Left colon (tissue), 2 donors: Measurements from ENCODE around the gene TRIM60. TPM values are rescaled to one million over a fixed set of nuclear protein-coding genes. Genes with fewer than 3 reads are reported as not detected.
"Not testable (repeated sequence)": the region's sequence is repeated elsewhere in the genome, so short reads cannot be mapped to it uniquely, and the experiment has no call there.

Experiments used
- ATAC-seq: fragments of 200-7000 bp; cut with Tn5 transposase; one replicate; pipeline ENCODE4 v1.9.1; 2020; ENCODE audit warnings: mild to moderate bottlenecking, moderate library complexity
- DNase-seq, 2 donors: peaks; one replicate each; pipeline ENCODE4 v3.0.0-alpha.2; 2020
- intact Hi-C, 2 donors: fragments of 100-400 bp; cut with DNase I in 1 of 2; cut with micrococcal nuclease in 1 of 2; formaldehyde crosslinking; loops; one replicate each; pipeline versions ENCODE4 v1.11.2 to v1.14.0; 2022; cut with DNase I, micrococcal nuclease
- long read RNA-seq: library from polyadenylated mRNA; unstranded; transcript quantifications from one replicate; pipeline ENCODE4 v2.0.0, GENCODE V29; 2021
- total RNA-seq, 2 donors: library from RNA; stranded (reverse); fragmentation: NEBNext Ultra II Directional; extraction: Animal tissue kit (Norgen Biotek cat#: 25700); gene quantifications; one replicate each; pipeline ENCODE4 v1.2.1, GENCODE V29; 2021
- donor health status: DM: no; HTN: no; CAD: no.
- donor health status: DM: yes; HTN: yes; CAD: no.

Gene TRIM60
- total RNA-seq = not detected
- long read RNA-seq = 0 reads

GRCh38 chr4:165031436-165032211, at the start of gene TRIM60:
Gene TRIM60 (plus strand): TSS chr4:165031999. CDS start chr4:165040073, 8,074 bp downstream.
- intact Hi-C loops = no loop called here
- no peak for ATAC-seq
- no peak for DNase-seq

GRCh38 chr4:164989471-164989870, 42.3 kb upstream of the TRIM60 start:
- ATAC-seq (no peak), DNase-seq (no peak)
- intact Hi-C loops = no loop called here

GRCh38 chr4:164990786-164991185, 41.0 kb upstream of the TRIM60 start:
- DNase-seq, intact Hi-C loops, ATAC-seq: not testable (repeated sequence)

- intact Hi-C loops, DNase-seq, ATAC-seq: not testable (repeated sequence)
Measured at GRCh38 chr4:164996123-164996522, 35.7 kb upstream of the TRIM60 start.

- DNase-seq = peak in 1 of 2 donors; percentile 22
- intact Hi-C loops = no loop called here
- ATAC-seq = peak; percentile 64
Measured at GRCh38 chr4:164997324-164997723, 34.5 kb upstream of the TRIM60 start.

GRCh38 chr4:164997941-164998340, 33.9 kb upstream of the TRIM60 start:
- intact Hi-C loops = no loop called here
- no peak for ATAC-seq
- no peak for DNase-seq

GRCh38 chr4:164998526-164999080, 33.2 kb upstream of the TRIM60 start:
- DNase-seq, intact Hi-C loops, ATAC-seq: not testable (repeated sequence)

- intact Hi-C loops, DNase-seq, ATAC-seq: not testable (repeated sequence)
Measured at GRCh38 chr4:165001957-165002356, 29.8 kb upstream of the TRIM60 start.

GRCh38 chr4:165005352-165005925, 26.4 kb upstream of the TRIM60 start:
- DNase-seq (no peak), ATAC-seq (no peak)
- intact Hi-C loops = no loop called here

GRCh38 chr4:165006456-165006855, 25.3 kb upstream of the TRIM60 start:
- intact Hi-C loops = no loop called here
- ATAC-seq (no peak), DNase-seq (no peak)

- DNase-seq (no peak), ATAC-seq (no peak)
- intact Hi-C loops = no loop called here
Measured at GRCh38 chr4:165006886-165007285, 24.9 kb upstream of the TRIM60 start.

- DNase-seq (no peak), ATAC-seq (no peak)
- intact Hi-C loops = no loop called here
Measured at GRCh38 chr4:165009493-165010227, 22.1 kb upstream of the TRIM60 start.

GRCh38 chr4:165010487-165010886, 21.3 kb upstream of the TRIM60 start:
- no peak for DNase-seq
- ATAC-seq = no peak
- intact Hi-C loops = no loop called here

GRCh38 chr4:165010991-165011390, 20.8 kb upstream of the TRIM60 start:
- no peak for DNase-seq
- no peak for ATAC-seq
- intact Hi-C loops = no loop called here

GRCh38 chr4:165011403-165011802, 20.4 kb upstream of the TRIM60 start:
- DNase-seq = no peak
- ATAC-seq = no peak
- intact Hi-C loops = no loop called here

GRCh38 chr4:165013691-165014090, 18.1 kb upstream of the TRIM60 start:
- ATAC-seq (no peak), DNase-seq (no peak)
- intact Hi-C loops = no loop called here

GRCh38 chr4:165016971-165017370, 14.8 kb upstream of the TRIM60 start:
- ATAC-seq (no peak), DNase-seq (no peak)
- intact Hi-C loops = no loop called here

- intact Hi-C loops, ATAC-seq: not testable (repeated sequence)
Measured at GRCh38 chr4:165019995-165020394, 11.8 kb upstream of the TRIM60 start.

GRCh38 chr4:165025782-165026181, 6.0 kb upstream of the TRIM60 start:
- DNase-seq, intact Hi-C loops, ATAC-seq: not testable (repeated sequence)

More at GRCh38 chr4:165019995-165020394, 11.8 kb upstream of the TRIM60 start:
- not testable (repeated sequence) for DNase-seq
